Measurements from ENCODE around the gene ZNF723. TPM values are rescaled to one million over a fixed set of nuclear protein-coding genes. Genes with fewer than 3 reads are reported as not detected.

Gene ZNF723
- total and polyA plus RNA-seq, 2 of the 13 experiments (the other 11 are each of a cell fraction or from before 2014, with no cell fraction given), result not detected

DNA sequence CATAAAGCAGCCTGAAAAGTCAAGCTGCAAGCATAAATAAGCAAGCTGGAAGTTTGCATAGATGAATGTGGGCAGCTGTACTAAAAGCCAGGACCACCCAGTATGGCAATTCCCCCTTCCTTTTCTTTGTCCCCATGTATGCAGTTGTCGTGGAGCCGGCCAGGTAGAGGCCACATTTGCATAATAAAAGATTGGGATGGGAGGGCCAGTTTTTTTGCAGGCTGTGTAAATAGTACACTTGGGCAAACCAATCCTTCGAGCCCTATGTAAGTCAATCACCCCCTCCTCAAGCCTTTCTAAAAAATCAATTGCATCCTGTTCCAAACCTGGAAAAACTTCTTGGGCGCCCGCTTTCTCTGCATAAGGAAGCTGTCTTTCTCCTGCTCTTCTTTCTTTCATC lies 35.1 kb upstream of the ZNF723 start (continued):
- TF ChIP-seq, protein P1, sequence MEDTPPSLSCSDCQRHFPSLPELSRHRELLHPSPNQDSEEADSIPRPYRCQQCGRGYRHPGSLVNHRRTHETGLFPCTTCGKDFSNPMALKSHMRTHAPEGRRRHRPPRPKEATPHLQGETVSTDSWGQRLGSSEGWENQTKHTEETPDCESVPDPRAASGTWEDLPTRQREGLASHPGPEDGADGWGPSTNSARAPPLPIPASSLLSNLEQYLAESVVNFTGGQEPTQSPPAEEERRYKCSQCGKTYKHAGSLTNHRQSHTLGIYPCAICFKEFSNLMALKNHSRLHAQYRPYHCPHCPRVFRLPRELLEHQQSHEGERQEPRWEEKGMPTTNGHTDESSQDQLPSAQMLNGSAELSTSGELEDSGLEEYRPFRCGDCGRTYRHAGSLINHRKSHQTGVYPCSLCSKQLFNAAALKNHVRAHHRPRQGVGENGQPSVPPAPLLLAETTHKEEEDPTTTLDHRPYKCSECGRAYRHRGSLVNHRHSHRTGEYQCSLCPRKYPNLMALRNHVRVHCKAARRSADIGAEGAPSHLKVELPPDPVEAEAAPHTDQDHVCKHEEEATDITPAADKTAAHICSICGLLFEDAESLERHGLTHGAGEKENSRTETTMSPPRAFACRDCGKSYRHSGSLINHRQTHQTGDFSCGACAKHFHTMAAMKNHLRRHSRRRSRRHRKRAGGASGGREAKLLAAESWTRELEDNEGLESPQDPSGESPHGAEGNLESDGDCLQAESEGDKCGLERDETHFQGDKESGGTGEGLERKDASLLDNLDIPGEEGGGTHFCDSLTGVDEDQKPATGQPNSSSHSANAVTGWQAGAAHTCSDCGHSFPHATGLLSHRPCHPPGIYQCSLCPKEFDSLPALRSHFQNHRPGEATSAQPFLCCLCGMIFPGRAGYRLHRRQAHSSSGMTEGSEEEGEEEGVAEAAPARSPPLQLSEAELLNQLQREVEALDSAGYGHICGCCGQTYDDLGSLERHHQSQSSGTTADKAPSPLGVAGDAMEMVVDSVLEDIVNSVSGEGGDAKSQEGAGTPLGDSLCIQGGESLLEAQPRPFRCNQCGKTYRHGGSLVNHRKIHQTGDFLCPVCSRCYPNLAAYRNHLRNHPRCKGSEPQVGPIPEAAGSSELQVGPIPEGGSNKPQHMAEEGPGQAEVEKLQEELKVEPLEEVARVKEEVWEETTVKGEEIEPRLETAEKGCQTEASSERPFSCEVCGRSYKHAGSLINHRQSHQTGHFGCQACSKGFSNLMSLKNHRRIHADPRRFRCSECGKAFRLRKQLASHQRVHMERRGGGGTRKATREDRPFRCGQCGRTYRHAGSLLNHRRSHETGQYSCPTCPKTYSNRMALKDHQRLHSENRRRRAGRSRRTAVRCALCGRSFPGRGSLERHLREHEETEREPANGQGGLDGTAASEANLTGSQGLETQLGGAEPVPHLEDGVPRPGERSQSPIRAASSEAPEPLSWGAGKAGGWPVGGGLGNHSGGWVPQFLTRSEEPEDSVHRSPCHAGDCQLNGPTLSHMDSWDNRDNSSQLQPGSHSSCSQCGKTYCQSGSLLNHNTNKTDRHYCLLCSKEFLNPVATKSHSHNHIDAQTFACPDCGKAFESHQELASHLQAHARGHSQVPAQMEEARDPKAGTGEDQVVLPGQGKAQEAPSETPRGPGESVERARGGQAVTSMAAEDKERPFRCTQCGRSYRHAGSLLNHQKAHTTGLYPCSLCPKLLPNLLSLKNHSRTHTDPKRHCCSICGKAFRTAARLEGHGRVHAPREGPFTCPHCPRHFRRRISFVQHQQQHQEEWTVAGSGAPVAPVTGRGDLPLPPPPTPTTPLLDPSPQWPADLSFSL (CRISPR knock-in tag; IDR thresholded peaks at IDR 0.05), result no peak
- TF ChIP-seq, protein P2, sequence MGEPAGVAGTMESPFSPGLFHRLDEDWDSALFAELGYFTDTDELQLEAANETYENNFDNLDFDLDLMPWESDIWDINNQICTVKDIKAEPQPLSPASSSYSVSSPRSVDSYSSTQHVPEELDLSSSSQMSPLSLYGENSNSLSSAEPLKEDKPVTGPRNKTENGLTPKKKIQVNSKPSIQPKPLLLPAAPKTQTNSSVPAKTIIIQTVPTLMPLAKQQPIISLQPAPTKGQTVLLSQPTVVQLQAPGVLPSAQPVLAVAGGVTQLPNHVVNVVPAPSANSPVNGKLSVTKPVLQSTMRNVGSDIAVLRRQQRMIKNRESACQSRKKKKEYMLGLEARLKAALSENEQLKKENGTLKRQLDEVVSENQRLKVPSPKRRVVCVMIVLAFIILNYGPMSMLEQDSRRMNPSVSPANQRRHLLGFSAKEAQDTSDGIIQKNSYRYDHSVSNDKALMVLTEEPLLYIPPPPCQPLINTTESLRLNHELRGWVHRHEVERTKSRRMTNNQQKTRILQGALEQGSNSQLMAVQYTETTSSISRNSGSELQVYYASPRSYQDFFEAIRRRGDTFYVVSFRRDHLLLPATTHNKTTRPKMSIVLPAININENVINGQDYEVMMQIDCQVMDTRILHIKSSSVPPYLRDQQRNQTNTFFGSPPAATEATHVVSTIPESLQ (CRISPR knock-in tag; conservative IDR thresholded peaks at IDR 0.05), result no peak
- TF ChIP-seq ZNF550 (CRISPR knock-in tag; IDR thresholded peaks at IDR 0.05; ENCODE audit: borderline replicate concordance) (no peak), ZNF879 (CRISPR knock-in tag; IDR thresholded peaks at IDR 0.05) (no peak), DR1 (CRISPR knock-in tag; IDR thresholded peaks at IDR 0.05) (no peak), TRIM24 (CRISPR knock-in tag; IDR thresholded peaks at IDR 0.05) (no peak), ATAD3A (CRISPR knock-in tag; IDR thresholded peaks at IDR 0.05) (no peak), ZNF160 (CRISPR knock-in tag; IDR thresholded peaks at IDR 0.05) (no peak)

Data from HepG2 (cell line).